IMR-90 (cell line): ENCODE results near the gene PIAS4. TPM values are rescaled to one million over a fixed set of nuclear protein-coding genes. Genes with fewer than 3 reads are reported as not detected.

Experiments
- ATAC-seq: fragments of 200-7000 bp; cut with Tn5 transposase; 2 replicates; pipeline ENCODE4 v1.9.1; 2020; ENCODE audit warnings: low read depth, mild to moderate bottlenecking, moderate library complexity
- BruUV-seq: library from RNA; stranded (reverse); fragments of 400-500 nt; replicated peaks from 2 replicates; lab custom pipeline; 2021; lab: Mats Ljungman, UMichigan
- CTCF ChIA-PET: fragments of 300-600 bp; formaldehyde crosslinking; extraction: SDS; loops from one replicate; lab custom pipeline; 2021; ENCODE audit warnings: antibody characterized with exemption; lab: Yijun Ruan, JAX
- POLR2A ChIA-PET: fragments of 300-600 bp; sonication (Branson Sonifier 250); formaldehyde crosslinking; loops from one replicate; lab custom pipeline; 2022; ENCODE audit warnings: antibody characterized with exemption; ENCODE audit not compliant: unreplicated experiment; lab: Charles Lee
- DNase-seq: peaks from one replicate; pipeline ENCODE4 v3.0.0; 2013
- H2AFZ ChIP-seq: replicated peaks from 2 replicates; pipeline ENCODE3; 2013; ENCODE audit warnings: low read length, mild to moderate bottlenecking; ENCODE audit not compliant: poor library complexity
- H2AK5ac ChIP-seq: 2 replicates; pipeline ENCODE4 v1.6.1; 2013; ENCODE audit warnings: low read depth, low read length, inconsistent platforms
- H2AK9ac ChIP-seq: replicated peaks from 2 replicates; pipeline ENCODE3; 2013; ENCODE audit warnings: mild to moderate bottlenecking, low read depth, low read length, moderate library complexity; ENCODE audit not compliant: poor library complexity
- H2BK120ac ChIP-seq: 2 replicates; pipeline ENCODE4 v1.6.1; 2013; ENCODE audit warnings: low read depth, low read length, inconsistent platforms
- H2BK15ac ChIP-seq: 3 replicates; pipeline ENCODE4 v1.6.1; 2013; ENCODE audit warnings: low read depth, low read length, inconsistent platforms
- H2BK20ac ChIP-seq: 2 replicates; pipeline ENCODE4 v1.6.1; 2013; ENCODE audit warnings: low read depth, mild to moderate bottlenecking, inconsistent platforms, low read length, moderate library complexity
- H2BK5ac ChIP-seq: 2 replicates; pipeline ENCODE4 v1.6.1; 2013; ENCODE audit warnings: mild to moderate bottlenecking, low read depth, low read length, inconsistent platforms; ENCODE audit not compliant: poor library complexity, severe bottlenecking
- H3K14ac ChIP-seq: replicated peaks from 2 replicates; pipeline ENCODE4 v1.6.1; 2013; ENCODE audit warnings: low read depth, low read length, inconsistent platforms
- H3K18ac ChIP-seq: 2 replicates; pipeline ENCODE4 v1.6.1; 2013; ENCODE audit warnings: low read depth, low read length, control low read depth
- H3K23ac ChIP-seq: 2 replicates; pipeline ENCODE4 v1.6.1; 2013; ENCODE audit warnings: low read depth, low read length, inconsistent platforms
- H3K27ac ChIP-seq: 2 replicates; pipeline ENCODE4 v1.5.1; 2013; ENCODE audit warnings: mild to moderate bottlenecking, control low read depth, low read length; ENCODE audit not compliant: insufficient read depth
- H3K27me3 ChIP-seq: 2 replicates; pipeline ENCODE4 v1.6.1; 2013; ENCODE audit warnings: low read length; ENCODE audit not compliant: control insufficient read depth, insufficient read depth
- H3K36me3 ChIP-seq: 2 replicates; pipeline ENCODE4 v1.6.1; 2013; ENCODE audit warnings: low read length, mixed read lengths; ENCODE audit not compliant: control insufficient read depth, insufficient read depth
- H3K4ac ChIP-seq: 2 replicates; pipeline ENCODE4 v1.6.1; 2013; ENCODE audit warnings: low read depth, low read length, inconsistent platforms
- H3K4me1 ChIP-seq: 2 replicates; pipeline ENCODE4 v1.6.1; 2013; ENCODE audit warnings: low read length, mixed read lengths; ENCODE audit not compliant: control insufficient read depth, insufficient read depth
- H3K4me2 ChIP-seq: 2 replicates; pipeline ENCODE4 v1.6.1; 2013; ENCODE audit warnings: low read depth, mild to moderate bottlenecking, control low read depth, low read length, moderate library complexity
- H3K4me3 ChIP-seq: 2 replicates; pipeline ENCODE4 v1.5.1; 2013; ENCODE audit warnings: low read depth, mild to moderate bottlenecking, control low read depth, low read length, moderate library complexity; ENCODE audit not compliant: insufficient read depth
- H3K56ac ChIP-seq: 2 replicates; pipeline ENCODE4 v1.6.1; 2013; ENCODE audit warnings: low read length, inconsistent platforms; ENCODE audit not compliant: insufficient read depth; ENCODE audit errors: extremely low read depth
- H3K79me1 ChIP-seq, 2 experiments: 2 replicates each; pipeline ENCODE4 v1.6.1; 2013; ENCODE audit warnings: low read length in 2 of 2, inconsistent platforms in 1 of 2, low read depth in 1 of 2
- H3K9ac ChIP-seq: 2 replicates; pipeline ENCODE4 v1.6.1; 2013; ENCODE audit warnings: low read depth, low read length, control low read depth
- H3K9me1 ChIP-seq: 2 replicates; pipeline ENCODE4 v1.6.1; 2013; ENCODE audit warnings: low read length, inconsistent platforms; ENCODE audit not compliant: insufficient read depth
- H3K9me3 ChIP-seq: 2 replicates; pipeline ENCODE4 v1.6.1; 2013; ENCODE audit warnings: low read length; ENCODE audit not compliant: control insufficient read depth, insufficient read depth
- H4K20me1 ChIP-seq: 2 replicates; pipeline ENCODE4 v1.6.1; 2013; ENCODE audit warnings: low read length, inconsistent platforms; ENCODE audit not compliant: insufficient read depth
- H4K5ac ChIP-seq: 2 replicates; pipeline ENCODE4 v1.6.1; 2013; ENCODE audit warnings: mild to moderate bottlenecking, low read depth, low read length, control low read depth
- H4K8ac ChIP-seq, 2 experiments: 2 replicates each; pipeline ENCODE4 v1.6.1; 2013; ENCODE audit warnings: low read depth in 2 of 2, low read length in 2 of 2, control low read depth in 1 of 2, inconsistent platforms in 1 of 2
- H4K91ac ChIP-seq: 2 replicates; pipeline ENCODE4 v1.6.1; 2013; ENCODE audit warnings: low read depth, low read length, inconsistent platforms; ENCODE audit not compliant: insufficient read depth
- BHLHE40 ChIP-seq: fragments of 150-350 bp; IDR thresholded peaks from 2 replicates; pipeline ENCODE4 v1.6.1; 2016; ENCODE audit warnings: mild to moderate bottlenecking, low read depth, low read length
- CEBPB ChIP-seq: IDR thresholded peaks from 2 replicates; pipeline ENCODE4 v1.6.1; 2012; ENCODE audit warnings: low read depth, low read length, improper control_type of control experiment
- CHD1 ChIP-seq: IDR thresholded peaks from 2 replicates; pipeline ENCODE4 v1.6.1; 2012; ENCODE audit warnings: low read depth, low read length, improper control_type of control experiment
- FOS ChIP-seq: fragments of 150-350 bp; IDR thresholded peaks from 2 replicates; pipeline ENCODE4 v1.6.1; 2016; ENCODE audit warnings: low read depth, low read length
- MAFK ChIP-seq: IDR thresholded peaks from 2 replicates; pipeline ENCODE4 v1.6.1; 2012; ENCODE audit warnings: low read depth, low read length, improper control_type of control experiment
- MAZ ChIP-seq: IDR thresholded peaks from 2 replicates; pipeline ENCODE4 v1.6.1; 2012; ENCODE audit warnings: low read depth, mild to moderate bottlenecking, low read length, improper control_type of control experiment, moderate library complexity, borderline replicate concordance
- MXI1 ChIP-seq: IDR thresholded peaks from 2 replicates; pipeline ENCODE4 v1.6.1; 2012; ENCODE audit warnings: low read depth, mild to moderate bottlenecking, low read length, moderate library complexity, borderline replicate concordance
- NFE2L2 ChIP-seq: fragments of 150-350 bp; IDR thresholded peaks from 2 replicates; pipeline ENCODE4 v1.6.1; 2016; ENCODE audit warnings: low read depth, mild to moderate bottlenecking, low read length
- POLR2A ChIP-seq: IDR thresholded peaks from 2 replicates; pipeline ENCODE4 v1.6.1; 2012; ENCODE audit warnings: mild to moderate bottlenecking, low read depth, low read length
- RAD21 ChIP-seq: IDR thresholded peaks from 2 replicates; pipeline ENCODE4 v1.6.1; 2012; ENCODE audit warnings: low read length, improper control_type of control experiment
- RCOR1 ChIP-seq: IDR thresholded peaks from 2 replicates; pipeline ENCODE4 v1.6.1; 2012; ENCODE audit warnings: mild to moderate bottlenecking, low read length, improper control_type of control experiment; ENCODE audit not compliant: insufficient replicate concordance
- RFX5 ChIP-seq: IDR thresholded peaks from 2 replicates; pipeline ENCODE4 v1.8.0; 2012; ENCODE audit warnings: low read depth, mild to moderate bottlenecking, low read length, moderate library complexity
- SMC3 ChIP-seq: fragments of 150-350 bp; IDR thresholded peaks from 2 replicates; pipeline ENCODE4 v1.6.1; 2016; ENCODE audit warnings: low read depth, mild to moderate bottlenecking, antibody characterized with exemption, low read length, moderate library complexity
- WGBS, 2 experiments: methylation state at CpG; one replicate each; pipeline versions ENCODE4 v1.1.5 to v1.1.7; 2013; ENCODE audit warnings: missing lambda C conversion rate in 2 of 2; ENCODE audit not compliant: insufficient read length in 1 of 2; ENCODE audit errors: extremely low coverage in 2 of 2; 5-methylcytosine and 5-hydroxymethylcytosine counted together
- dilution Hi-C: fragments of 300-500 bp; cut with HindIII; formaldehyde crosslinking; loops from one replicate; pipeline ENCODE4 v1.14.3; 2018; ENCODE audit warnings: low sequenced_read_pairs; ENCODE audit not compliant: unreplicated experiment
- in situ Hi-C: fragments of 300-500 bp; cut with MboI; formaldehyde crosslinking; loops from 3 replicates; pipeline ENCODE4 v1.14.3; 2019; ENCODE audit warnings: low sequenced_read_pairs, inconsistent platforms, mixed read lengths
- intact Hi-C: fragments of 100-400 bp; cut with micrococcal nuclease; formaldehyde crosslinking; loops from 2 replicates; pipeline ENCODE4 v1.10.0; 2022
- polyA plus RNA-seq, 3 experiments: library from polyadenylated mRNA; depleted of rRNA; stranded (reverse); fragments of >200 nt; gene quantifications; 2 replicates each; pipeline ENCODE4 v1.2.3, GENCODE V29; 2012; ENCODE audit warnings: low replicate concordance in 1 of 3
- total RNA-seq: library from RNA; depleted of rRNA; stranded (reverse); fragments of >200 nt; gene quantifications from 2 replicates; pipeline ENCODE4 v1.2.3, GENCODE V29; 2012
- TF ChIP-seq, protein P1 (sequence below): fragments of 150-350 bp; IDR thresholded peaks from 2 replicates; pipeline ENCODE4 v1.6.1; 2016; ENCODE audit warnings: low read depth, mild to moderate bottlenecking, low read length, moderate library complexity, borderline replicate concordance
- TF ChIP-seq, protein P2 (sequence below): conservative IDR thresholded peaks from 2 replicates; pipeline ENCODE4 v1.5.1; 2012; ENCODE audit warnings: mild to moderate bottlenecking, low read depth, low read length, improper control_type of control experiment
- TF ChIP-seq, protein P3 (sequence below): fragments of 150-350 bp; IDR thresholded peaks from 2 replicates; pipeline ENCODE4 v1.6.1; 2017; ENCODE audit warnings: mild to moderate bottlenecking, antibody characterized with exemption, low read length, low read depth

Gene PIAS4
- total and polyA plus RNA-seq, 2 of the 4 experiments (the other 2 are of a cell fraction): 12.1 to 13.6 TPM

DNA sequence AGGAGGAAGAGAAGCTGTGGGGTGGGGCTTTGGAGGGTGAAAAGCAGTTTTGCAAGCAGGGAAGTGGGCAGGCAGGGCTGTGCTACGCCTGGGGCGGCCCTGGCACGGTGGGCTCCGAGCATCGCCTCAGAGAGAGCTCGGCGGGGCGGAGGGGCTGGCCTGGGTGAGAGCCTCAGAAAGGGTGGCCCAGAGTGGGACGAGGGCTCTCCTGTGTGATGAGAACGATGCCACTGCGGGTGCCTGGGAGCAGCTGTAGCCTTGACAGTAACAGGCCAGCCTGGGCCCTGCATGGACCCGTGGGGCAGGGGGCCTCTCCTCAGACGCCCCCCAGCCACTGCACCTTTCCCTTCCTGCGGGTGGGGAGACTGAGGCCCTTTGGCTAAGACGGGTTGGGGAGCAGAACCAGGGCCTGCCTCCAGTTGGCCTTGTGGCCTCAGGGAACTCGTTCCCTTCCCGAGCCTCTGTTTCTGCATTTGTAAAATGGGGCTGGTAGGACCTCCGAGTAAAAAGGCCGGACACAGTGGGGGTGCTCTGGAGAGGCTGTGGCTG, 27.6 kb downstream of the PIAS4 start:
- no peak overlapping the region for H3K18ac ChIP-seq
- ChIA-PET POLR2A (no interaction called here), CTCF (no interaction called here)
- no peak overlapping the region for H2BK20ac ChIP-seq
- H4K91ac ChIP-seq: no peak overlapping the region
- no peaks in the 10 kb centered on the region for H3K4me1 ChIP-seq
- no peak overlapping the region for H2BK120ac ChIP-seq
- H3K4me3 ChIP-seq: no peak overlapping the region
- H3K9me3 ChIP-seq: no peaks in the 10 kb centered on the region
- peaks cover 27% of the 10 kb centered on the region for H4K20me1 ChIP-seq
- 96% methylated on average over 9 of the region's 19 CpGs; no CpG with 5 or more reads in 1 of the 2 experiments for WGBS, 2 experiments
- BruUV-seq: no TSS peak
- H2AK5ac ChIP-seq: no peak overlapping the region
- in situ Hi-C loops: no loop called here
- peaks cover 12 to 22% of the 10 kb centered on the region in 2 experiments; a peak in 3 of 4 replicates for H3K79me1 ChIP-seq
- no peak overlapping the region for H2AFZ ChIP-seq
- dilution Hi-C loops: no loop called here
- no peak overlapping the region for H3K9ac ChIP-seq
- H4K5ac ChIP-seq: no peak overlapping the region
- intact Hi-C loops: no loop called here
- no peak overlapping the region for H2AK9ac ChIP-seq
- peaks cover 16% of the 10 kb centered on the region for H3K9me1 ChIP-seq
- TF ChIP-seq CEBPB: no peak
- TF ChIP-seq MXI1: no peak
- no peak for TF ChIP-seq POLR2A
- TF ChIP-seq RAD21: no peak
- no peak for TF ChIP-seq BHLHE40
- TF ChIP-seq, protein P1, sequence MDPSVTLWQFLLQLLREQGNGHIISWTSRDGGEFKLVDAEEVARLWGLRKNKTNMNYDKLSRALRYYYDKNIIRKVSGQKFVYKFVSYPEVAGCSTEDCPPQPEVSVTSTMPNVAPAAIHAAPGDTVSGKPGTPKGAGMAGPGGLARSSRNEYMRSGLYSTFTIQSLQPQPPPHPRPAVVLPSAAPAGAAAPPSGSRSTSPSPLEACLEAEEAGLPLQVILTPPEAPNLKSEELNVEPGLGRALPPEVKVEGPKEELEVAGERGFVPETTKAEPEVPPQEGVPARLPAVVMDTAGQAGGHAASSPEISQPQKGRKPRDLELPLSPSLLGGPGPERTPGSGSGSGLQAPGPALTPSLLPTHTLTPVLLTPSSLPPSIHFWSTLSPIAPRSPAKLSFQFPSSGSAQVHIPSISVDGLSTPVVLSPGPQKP: no peak
- TF ChIP-seq NFE2L2: no peak
- no peak for TF ChIP-seq RFX5
- TF ChIP-seq, protein P2, sequence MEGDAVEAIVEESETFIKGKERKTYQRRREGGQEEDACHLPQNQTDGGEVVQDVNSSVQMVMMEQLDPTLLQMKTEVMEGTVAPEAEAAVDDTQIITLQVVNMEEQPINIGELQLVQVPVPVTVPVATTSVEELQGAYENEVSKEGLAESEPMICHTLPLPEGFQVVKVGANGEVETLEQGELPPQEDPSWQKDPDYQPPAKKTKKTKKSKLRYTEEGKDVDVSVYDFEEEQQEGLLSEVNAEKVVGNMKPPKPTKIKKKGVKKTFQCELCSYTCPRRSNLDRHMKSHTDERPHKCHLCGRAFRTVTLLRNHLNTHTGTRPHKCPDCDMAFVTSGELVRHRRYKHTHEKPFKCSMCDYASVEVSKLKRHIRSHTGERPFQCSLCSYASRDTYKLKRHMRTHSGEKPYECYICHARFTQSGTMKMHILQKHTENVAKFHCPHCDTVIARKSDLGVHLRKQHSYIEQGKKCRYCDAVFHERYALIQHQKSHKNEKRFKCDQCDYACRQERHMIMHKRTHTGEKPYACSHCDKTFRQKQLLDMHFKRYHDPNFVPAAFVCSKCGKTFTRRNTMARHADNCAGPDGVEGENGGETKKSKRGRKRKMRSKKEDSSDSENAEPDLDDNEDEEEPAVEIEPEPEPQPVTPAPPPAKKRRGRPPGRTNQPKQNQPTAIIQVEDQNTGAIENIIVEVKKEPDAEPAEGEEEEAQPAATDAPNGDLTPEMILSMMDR: no peak
- no peak for TF ChIP-seq CHD1
- no peak for TF ChIP-seq RCOR1
- TF ChIP-seq, protein P3, sequence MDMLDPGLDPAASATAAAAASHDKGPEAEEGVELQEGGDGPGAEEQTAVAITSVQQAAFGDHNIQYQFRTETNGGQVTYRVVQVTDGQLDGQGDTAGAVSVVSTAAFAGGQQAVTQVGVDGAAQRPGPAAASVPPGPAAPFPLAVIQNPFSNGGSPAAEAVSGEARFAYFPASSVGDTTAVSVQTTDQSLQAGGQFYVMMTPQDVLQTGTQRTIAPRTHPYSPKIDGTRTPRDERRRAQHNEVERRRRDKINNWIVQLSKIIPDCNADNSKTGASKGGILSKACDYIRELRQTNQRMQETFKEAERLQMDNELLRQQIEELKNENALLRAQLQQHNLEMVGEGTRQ: no peak
- TF ChIP-seq SMC3: no peak
- no peak for TF ChIP-seq FOS
- no peak for TF ChIP-seq MAZ
- TF ChIP-seq MAFK: no peak
- no peak overlapping the region for H3K14ac ChIP-seq
- no peak overlapping the region for H3K56ac ChIP-seq
- no peak overlapping the region for H3K4me2 ChIP-seq
- no peak for DNase-seq
- H3K36me3 ChIP-seq: peaks cover 62% of the 10 kb centered on the region
- no peak; the same call in 1 of the 2 replicates for ATAC-seq
- no peaks in the 10 kb centered on the region for H3K27me3 ChIP-seq
- H2BK15ac ChIP-seq: no peak overlapping the region
- no peak overlapping the region for H3K4ac ChIP-seq
- H4K8ac ChIP-seq: no peak overlapping the region
- no peak overlapping the region for H3K27ac ChIP-seq
- H2BK5ac ChIP-seq: no peak overlapping the region
- H3K23ac ChIP-seq: no peak overlapping the region
